NK-92 (cell line): ENCODE measurements around the gene SNX4.

Experiments used
- DNase-seq: peaks from one replicate; lab custom pipeline; 2025; ENCODE audit not compliant: unreplicated experiment; lab: John Stamatoyannopoulos, UW

SNX4 gene

GRCh38 chr3:125462722-125463299 is 57.2 kb downstream of the SNX4 start:
- no peak for DNase-seq

GRCh38 chr3:125461896-125462295 is 58.1 kb downstream of the SNX4 start:
- no peak for DNase-seq

- DNase-seq: no peak
These were observed 59.8 kb downstream of the SNX4 start for GRCh38 chr3:125460233-125460632.

DNA sequence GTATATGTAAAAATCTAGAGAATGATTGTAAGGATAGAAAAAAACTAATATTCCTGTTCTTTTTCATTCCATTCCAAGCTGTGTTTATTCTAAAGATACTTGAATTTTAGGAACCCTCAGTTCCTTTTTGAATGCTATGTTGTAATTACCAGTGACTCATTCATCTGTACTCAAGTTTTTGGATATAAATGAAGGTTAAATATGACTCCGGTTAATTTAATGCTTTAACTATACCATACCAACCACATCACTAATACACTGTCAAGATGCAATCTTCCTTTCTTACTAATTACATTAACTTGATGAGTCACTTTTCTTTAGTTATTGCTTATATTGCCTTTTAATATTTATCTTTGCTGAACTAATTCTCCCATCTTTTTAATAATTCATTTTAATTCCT is 76.1 kb downstream of the SNX4 start:
- DNase-seq: no peak

DNA sequence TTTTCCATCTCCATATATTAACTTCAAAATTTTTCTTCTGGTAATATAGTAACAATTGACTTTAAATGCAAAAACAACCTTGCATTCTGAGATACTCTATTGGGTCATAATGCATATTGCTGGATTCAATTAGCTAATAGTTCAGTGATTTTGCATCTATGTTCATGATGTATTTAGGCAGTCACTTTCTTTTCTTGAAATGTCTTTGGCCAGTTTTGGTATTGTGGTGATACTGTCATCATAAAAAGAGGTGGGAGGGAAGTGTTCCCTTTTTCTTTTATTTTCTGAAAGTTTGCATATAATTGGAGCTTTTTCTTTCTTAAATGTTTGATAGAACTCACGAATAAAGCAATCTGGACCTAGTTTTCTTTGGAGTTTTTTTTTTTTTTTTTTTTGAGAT is 77.5 kb downstream of the SNX4 start:
- no peak for DNase-seq

GRCh38 chr3:125440970-125441369 is 79.0 kb downstream of the SNX4 start:
- no peak for DNase-seq

DNA sequence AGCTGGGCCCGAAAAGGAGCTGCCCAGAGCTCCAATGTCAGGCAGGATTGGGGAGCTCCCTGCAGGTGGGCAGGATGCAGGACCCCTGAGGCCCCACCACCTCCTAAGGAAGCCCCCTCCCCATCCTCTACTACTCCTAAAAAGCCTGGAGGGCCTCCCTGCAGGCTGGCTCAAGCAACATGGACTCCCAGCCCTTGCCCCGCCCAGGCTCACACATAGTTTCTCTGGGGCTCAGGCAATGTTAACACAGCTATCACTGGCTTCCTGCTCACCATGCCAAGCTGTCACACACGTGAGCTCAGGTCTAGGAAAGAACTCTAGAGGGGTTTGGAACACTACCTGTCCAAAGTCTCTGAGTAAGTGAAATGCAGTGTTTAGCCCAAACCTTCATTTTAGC is 79.4 kb downstream of the SNX4 start:
- no peak for DNase-seq

DNA sequence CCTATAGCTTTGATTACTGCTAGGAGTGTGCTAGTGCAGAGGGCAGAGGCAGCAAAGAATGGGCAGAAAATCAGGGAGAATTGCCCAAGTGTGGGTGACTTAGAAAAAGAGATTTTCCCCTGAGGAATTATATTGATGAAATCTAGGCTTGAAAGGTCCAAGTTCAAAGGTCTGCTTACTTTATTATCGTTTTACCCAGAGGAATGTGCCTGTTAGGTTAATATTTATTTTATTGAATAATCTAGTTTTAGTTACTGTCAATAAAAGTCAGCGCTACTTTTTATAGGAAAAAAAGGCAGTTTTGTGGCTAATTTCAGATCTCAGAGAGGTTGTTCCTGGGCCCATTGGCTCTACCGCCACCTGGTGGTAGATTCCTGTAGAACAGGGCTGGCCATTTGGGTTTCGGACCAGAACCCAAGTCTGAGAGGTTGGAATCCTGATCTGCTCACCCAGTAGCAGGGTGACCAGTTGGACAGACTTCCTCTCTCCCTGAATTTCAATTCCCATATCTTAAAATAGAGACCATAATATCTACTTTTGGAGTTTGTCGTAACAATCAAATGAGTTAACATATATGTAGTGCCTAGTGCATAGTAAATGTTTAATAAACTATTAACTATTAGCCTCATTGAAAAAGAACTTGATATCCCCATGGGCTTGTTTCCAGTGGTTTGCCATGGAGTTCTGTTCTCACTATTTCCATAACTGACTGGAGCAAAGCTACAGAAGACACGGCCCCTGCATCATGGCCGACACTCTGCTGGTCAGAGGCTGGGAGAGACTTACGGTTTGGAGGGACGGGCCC is 82.2 kb downstream of the SNX4 start:
- no peak for DNase-seq

GRCh38 chr3:125436921-125437320 is 83.1 kb downstream of the SNX4 start:
- no peak for DNase-seq

DNA sequence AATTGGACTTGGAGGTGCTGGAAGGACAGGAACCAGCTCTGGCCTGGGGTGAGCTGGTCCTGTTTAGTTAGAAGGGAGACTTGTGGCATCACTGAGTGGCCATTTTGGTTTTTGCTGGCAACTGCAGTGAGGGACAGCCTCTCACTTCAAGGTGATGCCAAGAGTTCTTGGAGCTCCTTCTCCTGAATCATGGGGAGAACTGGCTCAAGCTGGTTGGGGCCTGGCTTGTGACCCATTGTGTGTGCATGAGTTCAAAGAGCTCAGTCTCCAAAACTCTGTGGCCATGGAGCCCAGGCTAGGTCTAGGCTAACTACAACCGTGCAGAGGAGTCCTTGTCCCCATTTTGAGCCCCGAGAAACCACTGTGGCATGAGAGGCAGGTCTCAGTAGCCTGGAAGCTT is 84.8 kb downstream of the SNX4 start:
- DNase-seq: no peak

- DNase-seq: no peak
These were observed 85.4 kb downstream of the SNX4 start for GRCh38 chr3:125434582-125435011.

DNA sequence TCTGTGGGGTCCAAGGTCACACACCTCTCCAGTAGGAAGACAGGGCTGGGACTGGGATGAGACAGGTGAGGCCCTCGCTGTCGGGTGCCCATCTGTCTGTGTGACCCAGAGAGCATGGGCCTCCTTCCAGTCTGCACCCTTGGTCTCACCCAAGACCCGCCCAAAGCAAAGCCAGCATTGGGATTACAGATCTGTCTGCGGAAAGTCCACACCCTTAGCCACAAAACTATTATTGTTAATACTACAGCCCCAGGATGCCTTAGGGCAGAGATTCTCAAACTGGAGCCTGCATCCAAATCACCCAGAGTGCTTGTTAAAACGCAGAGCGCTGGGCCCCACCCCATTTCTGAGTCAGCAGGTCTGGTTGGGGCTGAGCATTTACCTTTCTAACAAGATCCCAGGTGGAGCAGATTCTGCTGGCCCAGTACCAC is 86.4 kb downstream of the SNX4 start:
- DNase-seq: no peak

- DNase-seq: no peak
These were observed 86.9 kb downstream of the SNX4 start for GRCh38 chr3:125433091-125433534.

DNA sequence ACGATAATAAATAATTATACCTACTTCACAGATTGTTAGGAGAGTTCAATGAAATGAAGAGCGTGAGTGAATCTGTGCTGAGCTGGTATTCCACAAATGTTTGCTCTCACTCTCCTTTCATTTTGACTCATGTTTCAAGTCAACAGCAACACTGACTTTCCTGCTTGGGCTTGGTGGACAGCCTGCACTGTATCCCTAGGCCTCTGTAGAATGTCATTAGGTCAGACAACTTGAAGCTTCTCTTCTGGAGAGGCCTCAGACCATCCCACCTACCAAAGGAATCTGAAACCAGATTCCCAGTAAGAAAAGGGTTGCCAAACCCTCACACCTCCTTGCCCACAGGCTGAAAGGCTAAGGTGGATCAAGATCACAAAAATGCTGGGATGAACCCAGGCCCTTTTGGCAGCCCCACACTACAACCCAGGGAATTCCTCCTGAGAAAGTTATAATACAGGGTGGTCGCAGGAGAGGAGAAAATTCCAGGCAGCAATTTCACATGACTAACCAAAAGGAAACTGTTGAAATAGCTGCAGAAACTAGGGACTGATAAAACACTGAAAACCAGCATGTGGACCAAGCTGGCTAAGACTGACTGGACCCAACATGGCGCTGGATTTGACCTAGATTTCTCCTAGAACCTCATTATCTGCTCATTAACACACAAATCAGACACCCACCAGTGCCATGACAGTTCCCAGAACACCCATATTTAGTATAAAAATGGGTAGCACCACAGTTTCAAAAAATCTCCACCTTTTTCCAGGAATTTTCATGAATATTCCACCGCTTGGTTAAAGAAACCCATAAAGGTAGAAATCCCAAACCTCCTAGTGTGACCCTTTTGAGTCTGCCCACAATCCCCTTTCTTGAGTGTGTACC is 87.9 kb downstream of the SNX4 start:
- no peak for DNase-seq

DNA sequence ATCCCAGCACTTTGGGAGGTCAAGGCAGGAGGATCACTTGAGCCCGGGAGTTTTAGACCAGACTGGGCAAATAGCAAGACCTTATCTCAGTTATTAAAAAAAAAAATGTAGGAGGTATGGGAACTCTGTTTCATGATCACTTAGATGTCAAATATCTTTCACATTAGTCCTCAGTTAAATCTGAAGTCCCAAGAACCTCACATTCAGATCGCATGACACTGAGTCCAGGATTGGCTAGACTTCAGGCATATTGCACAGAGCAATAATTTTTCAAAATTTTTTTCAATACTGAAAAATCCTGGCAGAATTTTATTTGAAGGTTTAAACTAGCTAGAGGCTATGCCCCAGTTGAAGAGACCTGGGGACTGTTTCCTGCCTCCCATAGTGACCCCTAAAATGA is 88.6 kb downstream of the SNX4 start:
- DNase-seq: no peak

- DNase-seq: no peak
These were observed 91.7 kb downstream of the SNX4 start for GRCh38 chr3:125428216-125428830.

- DNase-seq: no peak
These were observed 101.7 kb downstream of the SNX4 start for GRCh38 chr3:125418306-125418705.

DNA sequence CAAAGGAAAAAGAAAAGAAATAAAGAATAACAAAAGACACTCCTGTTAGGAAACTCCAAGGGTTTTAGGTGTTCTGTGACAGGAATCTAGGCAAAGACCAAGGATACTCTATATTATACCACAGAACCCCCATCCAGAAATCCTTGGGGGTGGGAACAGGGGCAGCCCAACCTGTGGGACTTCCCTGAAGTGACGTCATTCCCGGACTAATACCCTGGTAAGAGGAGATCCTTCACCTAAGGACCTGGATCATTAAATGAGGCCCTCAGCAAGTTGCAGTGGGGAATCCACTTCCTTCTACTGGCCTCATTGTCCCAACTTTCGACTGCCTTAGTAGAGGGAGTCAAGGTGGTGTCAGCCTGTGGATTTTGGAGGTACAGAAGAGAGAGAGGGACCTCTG is 103.8 kb downstream of the SNX4 start:
- no peak for DNase-seq

GRCh38 chr3:125414669-125415068 is 105.3 kb downstream of the SNX4 start:
- DNase-seq: no peak

GRCh38 chr3:125410922-125411321 is 109.1 kb downstream of the SNX4 start:
- DNase-seq: no peak

GRCh38 chr3:125406070-125406469 is 113.9 kb downstream of the SNX4 start:
- no peak for DNase-seq
